Stomach smooth muscle (tissue), 2 donors: ENCODE data around the gene LEKR1.

Experiments used
- H3K27ac ChIP-seq: one replicate; pipeline ENCODE4 v1.7.0; 2013; ENCODE audit warnings: mild to moderate bottlenecking, low read length, inconsistent platforms
- H3K27me3 ChIP-seq, 2 donors: one replicate each; pipeline ENCODE4 v1.7.0; 2013; ENCODE audit warnings: low read length in 2 of 2; ENCODE audit not compliant: insufficient read depth in 2 of 2, control insufficient read depth in 1 of 2
- H3K36me3 ChIP-seq, 2 donors: one replicate each; pipeline ENCODE4 v1.7.0; 2013; ENCODE audit warnings: low read length in 2 of 2; ENCODE audit not compliant: control insufficient read depth in 2 of 2, insufficient read depth in 2 of 2
- H3K4me1 ChIP-seq: one replicate; pipeline ENCODE4 v1.7.0; 2013; ENCODE audit warnings: low read length; ENCODE audit not compliant: control insufficient read depth, insufficient read depth
- H3K4me3 ChIP-seq, 2 donors: one replicate each; pipeline ENCODE4 v1.7.0; 2013; ENCODE audit warnings: low read length in 2 of 2
- H3K9ac ChIP-seq, 2 donors: one replicate each; pipeline ENCODE4 v1.7.0; 2013; ENCODE audit warnings: low read length in 2 of 2, mild to moderate bottlenecking in 1 of 2
- H3K9me3 ChIP-seq, 2 donors: one replicate each; pipeline ENCODE4 v1.7.0; 2013; ENCODE audit warnings: low read length in 2 of 2; ENCODE audit not compliant: control insufficient read depth in 2 of 2
- donor health status: healthy.
- donor health status: Pancreatic carcinoma.

Gene LEKR1

GRCh38 chr3:157027861-157028745, 201.9 kb downstream of the LEKR1 start:
- H3K27ac ChIP-seq, result no peak overlapping the region
- no peaks in the 10 kb centered on the region for H3K4me1 ChIP-seq
- no peak overlapping the region for H3K9ac ChIP-seq
- H3K9me3 ChIP-seq, result no peaks in the 10 kb centered on the region
- no peak overlapping the region for H3K4me3 ChIP-seq
- no peaks in the 10 kb centered on the region for H3K36me3 ChIP-seq
- no peaks in the 10 kb centered on the region for H3K27me3 ChIP-seq

- Histone ChIP-seq H3K9ac (no peak overlapping the region), H3K36me3 (no peaks in the 10 kb centered on the region), H3K27me3 (no peaks in the 10 kb centered on the region), H3K4me3 (no peak overlapping the region), H3K9me3 (no peaks in the 10 kb centered on the region), H3K4me1 (no peaks in the 10 kb centered on the region), H3K27ac (no peak overlapping the region)
These were observed 203.2 kb downstream of the LEKR1 start for GRCh38 chr3:157029365-157029790.

DNA sequence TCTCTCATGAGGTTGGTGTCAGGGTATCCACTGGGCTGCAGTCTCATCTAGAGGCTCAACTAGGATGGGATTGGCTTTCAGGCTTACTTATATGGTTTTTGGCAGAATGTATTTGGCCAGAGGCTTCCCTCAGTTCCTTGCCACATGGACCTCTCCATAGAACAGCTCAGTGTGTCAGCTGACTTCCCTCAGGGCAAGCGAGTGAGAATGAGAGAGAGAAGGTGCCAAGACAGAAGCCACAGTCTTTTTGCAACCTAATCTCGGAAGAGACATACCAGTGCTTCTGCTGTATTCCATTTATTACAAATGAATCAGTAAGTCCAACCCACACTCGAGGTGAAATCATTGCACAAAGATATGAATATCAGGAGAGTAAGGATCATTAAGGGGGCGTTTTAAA, 204.6 kb downstream of the LEKR1 start:
- Histone ChIP-seq H3K36me3 (no peaks in the 10 kb centered on the region), H3K9ac (no peak overlapping the region), H3K9me3 (no peaks in the 10 kb centered on the region), H3K27me3 (no peaks in the 10 kb centered on the region), H3K4me1 (no peaks in the 10 kb centered on the region), H3K27ac (no peak overlapping the region), H3K4me3 (no peak overlapping the region)

DNA sequence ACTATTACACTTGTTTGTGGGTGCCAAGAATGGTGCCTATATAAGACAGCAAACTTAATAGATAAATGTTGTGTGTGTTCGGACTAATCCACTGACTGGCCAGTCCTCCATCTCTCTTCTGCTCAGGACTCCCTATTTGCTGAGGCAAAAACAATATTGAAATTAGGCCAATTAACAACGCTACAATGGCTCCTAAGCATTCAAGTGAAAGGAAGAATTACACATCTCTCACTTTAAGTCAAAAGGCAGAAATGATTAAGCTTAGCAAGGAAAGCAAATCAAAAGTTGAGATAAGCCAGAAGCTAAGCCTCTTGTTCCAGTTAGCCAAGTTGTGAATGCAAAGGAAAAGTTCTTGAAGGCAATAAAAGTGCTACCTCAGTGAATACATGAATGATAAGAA, 206.8 kb downstream of the LEKR1 start:
- Histone ChIP-seq H3K9me3 (no peaks in the 10 kb centered on the region), H3K9ac (no peak overlapping the region), H3K4me1 (no peaks in the 10 kb centered on the region), H3K4me3 (no peak overlapping the region), H3K27ac (no peak overlapping the region), H3K36me3 (no peaks in the 10 kb centered on the region), H3K27me3 (no peaks in the 10 kb centered on the region)

DNA sequence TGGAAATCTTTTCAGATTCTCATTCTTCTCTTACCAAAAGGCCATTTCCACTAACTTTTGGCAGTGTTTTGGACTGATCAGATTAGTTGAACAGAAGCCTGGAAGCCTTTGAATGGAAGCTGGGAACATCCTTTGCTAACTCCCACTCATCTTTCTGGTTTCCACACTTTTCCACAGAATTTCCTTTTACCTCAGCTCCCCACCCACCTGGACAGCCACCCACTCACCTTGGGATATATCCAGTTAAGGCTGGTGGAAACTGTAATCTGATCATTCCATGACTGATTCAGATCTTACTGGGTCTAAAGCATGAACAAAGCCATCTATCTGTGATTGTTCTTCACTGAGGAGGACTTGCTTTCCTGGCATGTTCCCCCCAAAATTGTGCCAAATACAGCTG, 214.3 kb downstream of the LEKR1 start:
- Histone ChIP-seq H3K9ac (no peak overlapping the region), H3K4me3 (no peak overlapping the region), H3K4me1 (no peaks in the 10 kb centered on the region), H3K27me3 (no peaks in the 10 kb centered on the region), H3K36me3 (no peaks in the 10 kb centered on the region), H3K9me3 (no peaks in the 10 kb centered on the region), H3K27ac (no peak overlapping the region)

DNA sequence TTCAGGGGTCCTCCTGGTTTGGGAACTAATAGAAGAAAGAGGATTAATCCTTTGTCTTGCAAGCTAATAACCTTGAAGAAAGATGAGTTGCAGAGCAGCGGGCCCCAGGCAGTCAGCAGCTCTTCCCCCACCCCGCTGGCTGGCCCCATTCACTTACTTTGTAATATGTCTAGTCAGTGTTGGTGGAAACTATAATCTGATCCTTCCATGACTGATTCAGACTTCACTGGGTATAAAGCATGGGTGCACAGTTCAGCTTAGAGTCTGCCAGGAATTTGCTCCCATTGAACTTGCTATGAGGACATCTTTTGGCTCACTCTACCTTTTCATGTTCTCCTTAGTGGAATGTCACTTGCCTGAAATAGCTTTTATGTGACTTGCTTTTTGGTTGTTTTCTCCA, 216.1 kb downstream of the LEKR1 start:
- H3K4me1 ChIP-seq, result no peaks in the 10 kb centered on the region

DNA sequence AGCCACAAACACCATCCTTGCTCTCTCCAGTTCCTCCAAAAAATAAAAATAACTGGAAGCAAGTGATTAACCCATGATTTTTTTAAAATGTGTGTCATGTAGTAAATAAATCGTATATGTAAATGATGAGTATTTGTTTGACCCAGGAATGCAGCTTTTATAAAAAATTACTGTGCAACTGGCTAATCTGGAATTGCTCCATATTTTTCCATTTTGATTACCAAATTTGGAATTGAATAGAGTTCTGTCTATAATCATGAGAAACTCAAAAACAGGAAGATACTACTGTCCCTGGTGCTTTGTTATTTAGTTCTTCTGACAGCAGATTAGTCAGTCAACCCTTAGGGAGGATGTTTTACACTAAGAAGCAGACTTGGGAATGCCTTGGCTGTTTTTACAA, 217.6 kb downstream of the LEKR1 start:
- H3K4me3 ChIP-seq, result no peak overlapping the region
- no peak overlapping the region for H3K27ac ChIP-seq
- no peaks in the 10 kb centered on the region for H3K9me3 ChIP-seq
- no peaks in the 10 kb centered on the region for H3K27me3 ChIP-seq
- H3K36me3 ChIP-seq, result no peaks in the 10 kb centered on the region
- no peak overlapping the region for H3K9ac ChIP-seq
- no peaks in the 10 kb centered on the region for H3K4me1 ChIP-seq

More for the DNA sequence above, 216.1 kb downstream of the LEKR1 start:
- no peak overlapping the region for H3K4me3 ChIP-seq
- H3K9me3 ChIP-seq, result no peaks in the 10 kb centered on the region
- H3K36me3 ChIP-seq, result no peaks in the 10 kb centered on the region
- H3K27me3 ChIP-seq, result no peaks in the 10 kb centered on the region
- no peak overlapping the region for H3K9ac ChIP-seq
- H3K27ac ChIP-seq, result no peak overlapping the region

GRCh38 chr3:157045238-157045850, 219.2 kb downstream of the LEKR1 start:
- no peaks in the 10 kb centered on the region for H3K27me3 ChIP-seq
- H3K9me3 ChIP-seq, result no peaks in the 10 kb centered on the region
- no peaks in the 10 kb centered on the region for H3K36me3 ChIP-seq
- no peaks in the 10 kb centered on the region for H3K4me1 ChIP-seq
- H3K27ac ChIP-seq, result peak overlapping the region; percentile 11
- H3K4me3 ChIP-seq, result peak overlapping the region; percentile 54 to 69
- peak overlapping the region in 1 of 2 donors; percentile 13 for H3K9ac ChIP-seq

DNA sequence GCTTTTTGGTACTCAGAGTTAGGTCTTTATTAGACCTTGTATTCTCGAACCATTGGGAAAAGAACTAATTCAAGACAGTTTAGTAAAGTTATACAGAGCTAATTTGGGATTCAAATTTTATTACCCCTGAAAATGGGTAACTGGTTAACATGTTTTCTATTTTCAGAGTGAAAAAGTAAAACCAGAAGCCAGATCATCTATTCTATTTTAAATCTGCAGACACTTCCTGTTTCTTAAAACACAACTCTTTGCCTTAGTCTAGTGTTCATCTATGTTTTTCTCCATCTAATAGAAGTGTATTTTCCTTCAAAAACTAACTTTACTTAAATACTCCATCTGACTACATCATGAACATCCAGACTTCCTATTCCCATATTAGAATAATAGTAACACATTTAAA, 220.4 kb downstream of the LEKR1 start:
- Histone ChIP-seq H3K36me3 (no peaks in the 10 kb centered on the region), H3K27me3 (no peaks in the 10 kb centered on the region), H3K9me3 (no peaks in the 10 kb centered on the region), H3K4me1 (no peaks in the 10 kb centered on the region), H3K27ac (no peak overlapping the region), H3K4me3 (no peak overlapping the region), H3K9ac (no peak overlapping the region)

GRCh38 chr3:157051055-157051454, 224.9 kb downstream of the LEKR1 start:
- Histone ChIP-seq H3K27ac (no peak overlapping the region), H3K4me1 (no peaks in the 10 kb centered on the region), H3K27me3 (no peaks in the 10 kb centered on the region), H3K9me3 (no peaks in the 10 kb centered on the region), H3K36me3 (no peaks in the 10 kb centered on the region), H3K9ac (no peak overlapping the region), H3K4me3 (no peak overlapping the region)

DNA sequence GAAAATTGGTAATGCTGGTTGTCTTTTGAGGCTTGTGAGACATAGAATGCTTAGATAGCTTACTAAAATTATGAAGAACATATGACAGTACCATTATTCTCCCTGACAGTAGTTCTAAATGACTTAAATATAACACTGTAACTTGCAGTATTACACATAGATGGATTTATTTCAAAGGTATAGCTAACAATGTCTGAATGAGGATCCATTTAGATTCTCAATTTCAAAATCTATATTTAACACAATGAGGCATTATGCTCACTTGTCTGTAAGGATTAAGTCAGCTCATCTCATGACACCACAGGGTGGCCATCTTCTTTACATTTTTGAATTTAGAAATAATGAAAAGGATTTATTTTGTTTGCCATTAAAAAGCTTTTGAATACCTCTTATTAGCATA, 225.4 kb downstream of the LEKR1 start:
- Histone ChIP-seq H3K27me3 (no peaks in the 10 kb centered on the region), H3K9me3 (no peaks in the 10 kb centered on the region), H3K4me1 (no peaks in the 10 kb centered on the region), H3K4me3 (no peak overlapping the region), H3K27ac (no peak overlapping the region), H3K9ac (no peak overlapping the region), H3K36me3 (no peaks in the 10 kb centered on the region)
